MV-4-11 (cell line): ENCODE data around the gene KIAA0232.

Experiments
- DNase-seq: peaks from one replicate; lab custom pipeline; 2025; lab: John Stamatoyannopoulos, UW

KIAA0232 gene, protein sequence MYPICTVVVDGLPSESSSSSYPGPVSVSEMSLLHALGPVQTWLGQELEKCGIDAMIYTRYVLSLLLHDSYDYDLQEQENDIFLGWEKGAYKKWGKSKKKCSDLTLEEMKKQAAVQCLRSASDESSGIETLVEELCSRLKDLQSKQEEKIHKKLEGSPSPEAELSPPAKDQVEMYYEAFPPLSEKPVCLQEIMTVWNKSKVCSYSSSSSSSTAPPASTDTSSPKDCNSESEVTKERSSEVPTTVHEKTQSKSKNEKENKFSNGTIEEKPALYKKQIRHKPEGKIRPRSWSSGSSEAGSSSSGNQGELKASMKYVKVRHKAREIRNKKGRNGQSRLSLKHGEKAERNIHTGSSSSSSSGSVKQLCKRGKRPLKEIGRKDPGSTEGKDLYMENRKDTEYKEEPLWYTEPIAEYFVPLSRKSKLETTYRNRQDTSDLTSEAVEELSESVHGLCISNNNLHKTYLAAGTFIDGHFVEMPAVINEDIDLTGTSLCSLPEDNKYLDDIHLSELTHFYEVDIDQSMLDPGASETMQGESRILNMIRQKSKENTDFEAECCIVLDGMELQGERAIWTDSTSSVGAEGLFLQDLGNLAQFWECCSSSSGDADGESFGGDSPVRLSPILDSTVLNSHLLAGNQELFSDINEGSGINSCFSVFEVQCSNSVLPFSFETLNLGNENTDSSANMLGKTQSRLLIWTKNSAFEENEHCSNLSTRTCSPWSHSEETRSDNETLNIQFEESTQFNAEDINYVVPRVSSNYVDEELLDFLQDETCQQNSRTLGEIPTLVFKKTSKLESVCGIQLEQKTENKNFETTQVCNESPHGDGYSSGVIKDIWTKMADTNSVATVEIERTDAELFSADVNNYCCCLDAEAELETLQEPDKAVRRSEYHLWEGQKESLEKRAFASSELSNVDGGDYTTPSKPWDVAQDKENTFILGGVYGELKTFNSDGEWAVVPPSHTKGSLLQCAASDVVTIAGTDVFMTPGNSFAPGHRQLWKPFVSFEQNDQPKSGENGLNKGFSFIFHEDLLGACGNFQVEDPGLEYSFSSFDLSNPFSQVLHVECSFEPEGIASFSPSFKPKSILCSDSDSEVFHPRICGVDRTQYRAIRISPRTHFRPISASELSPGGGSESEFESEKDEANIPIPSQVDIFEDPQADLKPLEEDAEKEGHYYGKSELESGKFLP (N-terminal part only)

GRCh38 chr4:6782147-6782845 is at the start of gene KIAA0232:
TSS of gene KIAA0232 (plus strand) at chr4:6782727. CDS start at chr4:6824454, 41,727 bp downstream.
- DNase-seq: peak; percentile 79

DNA sequence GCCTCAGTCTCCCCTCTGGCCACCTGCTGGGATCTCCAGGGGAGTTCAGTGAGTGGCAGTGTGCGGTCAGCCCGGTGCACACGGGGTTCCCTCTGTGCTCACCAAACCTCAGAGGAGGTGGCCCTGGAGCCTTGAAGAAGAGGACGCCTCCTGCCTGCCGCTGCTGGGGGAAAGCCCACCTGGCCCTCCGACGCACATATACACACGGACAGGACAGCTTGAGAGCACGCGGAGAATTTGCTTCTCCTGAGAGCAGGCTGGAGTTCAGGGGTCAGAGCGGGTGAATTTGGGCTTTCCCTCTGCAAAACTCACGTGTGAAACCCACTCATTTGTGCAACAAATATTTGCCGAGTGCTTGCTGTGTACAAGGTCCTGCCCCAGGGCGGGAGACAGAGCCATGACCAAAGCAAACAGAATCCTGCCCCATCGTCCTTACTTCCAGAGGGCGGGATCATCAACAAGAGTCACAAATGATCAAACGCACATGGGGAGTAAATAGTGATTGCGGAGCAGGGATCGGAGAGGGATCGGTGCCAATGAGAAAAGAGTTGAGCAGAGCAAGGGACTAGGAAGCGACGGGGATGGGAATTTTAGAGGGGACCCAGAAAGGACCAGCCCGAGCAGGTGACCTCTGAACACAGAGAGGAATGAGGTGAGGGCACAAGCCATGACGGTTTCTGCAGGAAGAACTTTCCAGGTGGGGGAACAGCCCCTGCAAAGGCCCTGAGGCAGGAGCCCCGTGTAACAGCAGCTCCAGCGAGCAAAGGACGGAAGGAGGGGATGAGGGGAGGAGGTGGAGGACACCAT is 49.0 kb upstream of the KIAA0232 start:
- DNase-seq: no peak

GRCh38 chr4:6734165-6734786 is 48.3 kb upstream of the KIAA0232 start:
- no peak for DNase-seq

- no peak for DNase-seq
These were observed 42.6 kb upstream of the KIAA0232 start for GRCh38 chr4:6739920-6740319.

DNA sequence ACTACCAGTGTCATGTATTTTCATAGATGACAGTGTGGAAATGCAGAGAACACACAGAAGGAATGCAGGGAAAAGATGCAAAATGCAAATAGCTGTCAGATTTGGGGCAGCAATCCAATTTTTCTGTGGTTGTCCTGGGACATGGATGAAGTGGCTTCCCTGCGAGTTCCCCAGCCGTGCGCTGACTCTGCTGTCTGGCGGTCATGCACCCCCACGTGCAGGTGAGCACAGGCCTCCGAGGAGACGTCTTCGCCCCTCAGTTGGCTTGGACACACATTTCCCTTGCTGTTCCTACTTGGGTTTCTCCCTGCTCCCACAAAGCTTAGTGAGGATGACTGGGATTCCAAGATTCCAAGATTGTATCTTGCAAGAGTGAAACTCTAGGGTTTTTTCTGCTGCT is 42.2 kb upstream of the KIAA0232 start:
- DNase-seq: no peak

DNA sequence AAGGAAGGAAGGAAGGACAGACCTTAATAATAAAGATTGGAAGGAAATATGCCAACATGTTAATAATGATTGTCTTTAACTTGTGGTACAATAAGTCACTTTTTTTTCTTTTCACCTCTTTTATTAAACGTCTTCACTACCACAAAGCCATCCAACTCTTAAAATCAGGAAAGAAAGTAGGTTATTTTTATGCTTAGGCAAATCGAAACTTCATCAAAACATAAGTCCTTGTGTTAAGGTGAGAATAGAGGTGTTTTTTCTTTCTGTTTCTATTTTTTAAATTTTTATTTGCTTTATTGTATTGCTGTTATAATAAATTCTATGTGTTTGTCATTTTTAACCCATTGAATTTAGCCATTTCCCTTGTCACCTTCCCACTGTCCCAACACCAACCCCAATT is 40.0 kb upstream of the KIAA0232 start:
- DNase-seq: no peak

DNA sequence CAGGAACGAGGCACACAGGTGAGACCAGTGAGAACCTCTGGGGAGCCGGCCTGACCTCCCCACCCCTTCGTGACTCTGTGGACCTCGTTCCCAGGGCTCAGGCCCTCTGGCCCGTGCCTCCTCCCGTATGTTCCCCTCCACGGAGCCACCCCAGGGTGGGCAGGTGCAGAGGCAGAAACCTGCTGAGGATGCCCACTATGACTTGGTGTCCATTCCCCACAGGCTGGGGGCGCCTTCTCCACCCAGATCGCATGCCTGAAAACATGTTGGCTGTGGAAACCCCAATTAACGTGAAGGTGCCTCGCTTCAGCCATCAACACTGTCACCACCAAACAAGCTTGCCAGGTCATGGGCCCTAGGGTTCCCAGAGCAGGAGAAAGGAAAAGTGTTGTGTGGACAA is 39.5 kb upstream of the KIAA0232 start:
- no peak for DNase-seq

GRCh38 chr4:6746721-6747293 is 35.7 kb upstream of the KIAA0232 start:
- no peak for DNase-seq

GRCh38 chr4:6747294-6748051 is 35.1 kb upstream of the KIAA0232 start:
- no peak for DNase-seq

DNA sequence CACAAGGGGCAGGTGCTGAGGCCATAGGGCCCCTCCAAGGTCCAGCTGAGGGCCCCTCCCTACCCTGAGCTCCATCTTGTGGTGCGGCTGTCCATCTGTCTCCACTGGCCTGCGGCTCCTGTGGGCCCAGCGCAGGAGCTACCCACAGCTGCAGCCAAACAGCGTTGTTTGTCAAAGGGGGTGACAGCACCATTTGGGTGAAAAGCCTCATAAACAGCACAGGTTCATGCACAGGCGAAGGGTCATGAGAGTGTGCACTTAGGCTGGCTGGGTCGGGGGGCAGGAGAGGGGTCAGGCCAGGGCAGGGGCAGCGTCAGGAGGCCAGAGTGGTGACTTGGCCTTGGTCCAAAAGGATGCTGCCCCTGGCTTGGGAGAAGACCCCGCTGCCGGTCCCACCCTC is 34.2 kb upstream of the KIAA0232 start:
- DNase-seq: no peak

GRCh38 chr4:6749340-6750171 is 33.0 kb upstream of the KIAA0232 start:
- DNase-seq: peak; percentile 24

- DNase-seq: no peak
These were observed 32.0 kb upstream of the KIAA0232 start for GRCh38 chr4:6750286-6751221.

DNA sequence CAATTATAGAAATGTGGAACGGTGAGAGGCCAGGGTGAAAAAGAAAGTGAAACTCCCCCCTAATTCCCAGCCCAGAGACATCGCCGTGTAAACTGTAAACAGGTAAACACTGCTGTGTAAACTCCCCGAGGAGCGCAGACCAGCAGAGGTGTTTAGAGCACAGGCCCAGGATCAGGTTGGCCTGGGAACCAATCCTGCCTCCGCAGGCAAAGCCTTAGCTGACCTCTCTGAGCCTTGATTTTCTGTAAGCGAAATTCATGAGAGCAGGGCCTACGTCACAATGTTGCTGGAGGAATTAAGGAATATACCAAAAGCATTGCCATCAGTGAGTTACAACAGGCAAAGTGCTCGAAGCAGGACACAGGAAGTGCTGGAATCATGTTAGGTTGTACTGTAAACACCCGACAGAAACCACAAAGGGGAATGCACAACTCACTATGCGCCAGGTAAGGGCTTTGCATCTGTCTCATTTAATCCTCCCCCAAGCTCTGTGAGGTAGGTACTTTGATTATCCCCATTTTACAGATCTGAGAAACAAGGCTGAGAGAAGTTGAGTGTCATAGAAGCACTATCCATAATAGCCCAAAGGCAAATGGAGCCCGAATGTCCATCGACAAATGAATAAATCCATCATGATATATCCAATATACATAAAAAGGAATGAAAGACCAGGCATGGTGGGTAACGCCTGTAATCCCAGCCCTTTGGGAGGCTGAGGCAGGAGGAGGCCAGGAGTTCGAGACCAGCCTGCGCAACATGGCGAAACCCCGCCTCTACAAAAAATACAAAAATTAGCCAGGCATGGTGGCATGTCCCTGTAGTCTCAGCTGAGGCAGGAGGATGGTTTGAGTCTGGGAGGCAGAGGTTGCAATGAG is 30.7 kb upstream of the KIAA0232 start:
- no peak for DNase-seq

- peak; percentile 91 for DNase-seq
These were observed 30.1 kb upstream of the KIAA0232 start for GRCh38 chr4:6752486-6752829.

GRCh38 chr4:6753103-6753560 is 29.4 kb upstream of the KIAA0232 start:
- peak; percentile 86 for DNase-seq

DNA sequence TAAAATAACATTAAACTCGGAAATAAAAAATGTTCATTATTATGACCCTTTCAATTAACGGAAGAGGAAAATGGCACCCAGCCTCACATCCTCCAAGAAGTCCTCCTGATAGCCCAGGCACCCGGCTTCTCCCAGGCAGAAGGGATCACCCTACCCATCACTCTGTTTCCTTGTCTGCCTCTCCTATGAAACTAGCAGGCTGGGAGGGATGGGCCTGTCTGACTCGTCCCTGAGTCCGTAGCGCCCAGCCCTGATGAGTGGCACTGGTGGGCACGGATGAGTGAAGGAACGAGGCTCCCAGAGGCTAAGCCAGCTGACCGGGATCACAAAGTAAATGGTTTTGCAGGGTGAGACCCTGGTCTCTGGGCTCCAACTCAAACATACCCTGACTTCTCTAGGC is 28.6 kb upstream of the KIAA0232 start:
- no peak for DNase-seq
